Neuronal stem cell (in vitro differentiated cells): Measurements from ENCODE around the gene TXNDC11.

Source experiments
- DNase-seq: peaks from one replicate; pipeline ENCODE4 v3.0.0-alpha.2; 2013; ENCODE audit warnings: low spot score
- H2AFZ ChIP-seq: one replicate; pipeline ENCODE4 v1.6.1; 2013; ENCODE audit warnings: mild to moderate bottlenecking, low read length, inconsistent platforms
- H2AK5ac ChIP-seq: 2 replicates; pipeline ENCODE4 v1.6.1; 2013; ENCODE audit warnings: low read depth, mild to moderate bottlenecking, inconsistent platforms, low read length, moderate library complexity, mixed read lengths
- H2BK120ac ChIP-seq: 2 replicates; pipeline ENCODE4 v1.6.1; 2013; ENCODE audit warnings: low read depth, mild to moderate bottlenecking, inconsistent platforms, low read length, moderate library complexity, mixed read lengths
- H2BK12ac ChIP-seq: one replicate; pipeline ENCODE4 v1.6.1; 2013; ENCODE audit warnings: low read length, inconsistent platforms
- H2BK15ac ChIP-seq: 2 replicates; pipeline ENCODE4 v1.6.1; 2013; ENCODE audit warnings: mild to moderate bottlenecking, low read length, inconsistent platforms, mixed read lengths
- H2BK5ac ChIP-seq: one replicate; pipeline ENCODE4 v1.6.1; 2013; ENCODE audit warnings: inconsistent platforms, mild to moderate bottlenecking, low read length, moderate library complexity
- H3K14ac ChIP-seq: one replicate; pipeline ENCODE4 v1.6.1; 2013; ENCODE audit warnings: low read length, inconsistent platforms
- H3K18ac ChIP-seq: 2 replicates; pipeline ENCODE4 v1.6.1; 2013; ENCODE audit warnings: low read length, inconsistent platforms
- H3K23ac ChIP-seq: 2 replicates; pipeline ENCODE4 v1.6.1; 2013; ENCODE audit warnings: low read depth, mild to moderate bottlenecking, mixed read lengths, low read length, inconsistent platforms; ENCODE audit not compliant: poor library complexity
- H3K27ac ChIP-seq: replicated peaks from 3 replicates; pipeline ENCODE4 v1.5.1; 2013; ENCODE audit warnings: low read length, inconsistent platforms
- H3K27me3 ChIP-seq, 3 experiments: 2 replicates each; pipeline ENCODE4 v1.6.1; 2013; ENCODE audit warnings: low read length in 3 of 3, mild to moderate bottlenecking in 2 of 3, inconsistent platforms in 1 of 3, low read depth in 1 of 3, mixed read lengths in 1 of 3, moderate library complexity in 1 of 3; ENCODE audit not compliant: control insufficient read depth in 3 of 3, insufficient read depth in 3 of 3
- H3K36me3 ChIP-seq, 2 donors: replicated peaks in 1 of 2; 2 replicates each; pipeline ENCODE4 v1.6.1; 2013; ENCODE audit warnings: low read length in 2 of 2; ENCODE audit not compliant: control insufficient read depth in 2 of 2, insufficient read depth in 2 of 2
- H3K4ac ChIP-seq: 2 replicates; pipeline ENCODE4 v1.6.1; 2013; ENCODE audit warnings: inconsistent platforms, mild to moderate bottlenecking, low read length, moderate library complexity
- H3K4me1 ChIP-seq, 2 donors: 1 replicate in 1 of 2; 2 replicates in 1 of 2; pipeline ENCODE4 v1.6.1; 2013; ENCODE audit warnings: low read length in 2 of 2, low read depth in 1 of 2; ENCODE audit not compliant: control insufficient read depth in 2 of 2, insufficient read depth in 1 of 2
- H3K4me2 ChIP-seq: one replicate; pipeline ENCODE4 v1.6.1; 2013; ENCODE audit warnings: mild to moderate bottlenecking, low read length, inconsistent platforms; ENCODE audit not compliant: insufficient read depth, poor library complexity, severe bottlenecking
- H3K4me3 ChIP-seq, 2 donors: 2 replicates each; pipeline ENCODE4 v1.5.1; 2013; ENCODE audit warnings: low read length in 2 of 2, mild to moderate bottlenecking in 2 of 2, inconsistent platforms in 1 of 2, moderate library complexity in 1 of 2
- H3K79me1 ChIP-seq: one replicate; pipeline ENCODE4 v1.6.1; 2013; ENCODE audit warnings: low read depth, mild to moderate bottlenecking, inconsistent platforms, low read length, moderate library complexity
- H3K9ac ChIP-seq: one replicate; pipeline ENCODE4 v1.6.1; 2013; ENCODE audit warnings: mild to moderate bottlenecking, low read depth, low read length, inconsistent platforms; ENCODE audit not compliant: poor library complexity
- H3K9me3 ChIP-seq, 2 donors: replicated peaks in 1 of 2; 2 replicates each; pipeline versions ENCODE3 to v1.6.1; 2013; ENCODE audit warnings: low read length in 2 of 2, mild to moderate bottlenecking in 2 of 2, inconsistent platforms in 1 of 2, low read depth in 1 of 2, mixed read lengths in 1 of 2, moderate library complexity in 1 of 2; ENCODE audit not compliant: control insufficient read depth in 2 of 2, insufficient read depth in 1 of 2
- H4K8ac ChIP-seq: one replicate; pipeline ENCODE4 v1.6.1; 2013; ENCODE audit warnings: low read depth, mild to moderate bottlenecking, inconsistent platforms, low read length, moderate library complexity
- H4K91ac ChIP-seq: one replicate; pipeline ENCODE4 v1.6.1; 2013; ENCODE audit warnings: low read length, low read depth, mild to moderate bottlenecking, inconsistent platforms; ENCODE audit not compliant: poor library complexity
- WGBS, 2 donors: extraction: QIAGEN DNeasy Blood & Tissue Kit; methylation state at CpG; one replicate each; pipeline ENCODE4 v1.1.7; 2013; ENCODE audit warnings: missing lambda C conversion rate in 2 of 2, mixed read lengths in 1 of 2; ENCODE audit not compliant: insufficient read length in 2 of 2, insufficient replicate concordance in 1 of 2; ENCODE audit errors: extremely low coverage in 2 of 2; 5-methylcytosine and 5-hydroxymethylcytosine counted together

TXNDC11 gene

DNA sequence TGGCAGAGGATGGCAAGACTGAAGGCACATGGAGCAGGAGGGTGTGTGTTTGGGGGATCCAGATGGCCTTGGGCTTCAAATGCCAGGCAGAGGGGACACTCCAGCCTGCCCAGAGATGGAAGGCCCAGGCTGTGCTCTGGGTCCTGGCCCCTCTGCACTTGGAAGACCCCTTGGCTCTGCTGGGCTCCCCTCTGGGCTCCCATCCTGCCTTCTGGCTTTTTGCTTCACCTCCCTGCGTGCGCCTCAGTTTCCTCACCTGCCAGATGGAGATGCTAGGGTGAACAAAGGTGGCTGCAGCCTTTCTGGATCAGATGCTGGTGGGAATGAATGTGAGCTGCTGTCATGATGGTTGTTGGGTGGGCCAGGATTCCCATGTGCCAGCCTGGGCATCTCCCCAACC lies 71.4 kb downstream of the TXNDC11 start:
- WGBS, 2 donors, result no CpG with 5 or more reads among the region's 2 CpGs
- peaks cover 0 to 2% of the 10 kb centered on the region in 2 donors for H3K9me3 ChIP-seq
- H3K27ac ChIP-seq, result no peak overlapping the region
- H2BK15ac ChIP-seq, result no peak overlapping the region
- no peak for DNase-seq
- H3K27me3 ChIP-seq, result no peaks in the 10 kb centered on the region
- H2BK120ac ChIP-seq, result no peak overlapping the region
- H2BK12ac ChIP-seq, result no peak overlapping the region
- H3K4me1 ChIP-seq, result peaks cover 13 to 26% of the 10 kb centered on the region in 2 donors
- H4K8ac ChIP-seq, result no peak overlapping the region
- peaks cover 51% of the 10 kb centered on the region for H3K79me1 ChIP-seq
- no peak overlapping the region for H3K14ac ChIP-seq
- H2AFZ ChIP-seq, result no peak overlapping the region
- peak overlapping the region; percentile 1 for H2BK5ac ChIP-seq
- no peak overlapping the region for H3K4me3 ChIP-seq
- peak overlapping the region; percentile 14 for H3K4me2 ChIP-seq
- H3K9ac ChIP-seq, result no peak overlapping the region
- H4K91ac ChIP-seq, result no peak overlapping the region
- H3K36me3 ChIP-seq, result peaks cover 15 to 53% of the 10 kb centered on the region in 2 donors
- no peak overlapping the region for H3K18ac ChIP-seq
- no peak overlapping the region for H3K4ac ChIP-seq
- H3K23ac ChIP-seq, result peak overlapping the region; percentile 90
- no peak overlapping the region for H2AK5ac ChIP-seq

DNA sequence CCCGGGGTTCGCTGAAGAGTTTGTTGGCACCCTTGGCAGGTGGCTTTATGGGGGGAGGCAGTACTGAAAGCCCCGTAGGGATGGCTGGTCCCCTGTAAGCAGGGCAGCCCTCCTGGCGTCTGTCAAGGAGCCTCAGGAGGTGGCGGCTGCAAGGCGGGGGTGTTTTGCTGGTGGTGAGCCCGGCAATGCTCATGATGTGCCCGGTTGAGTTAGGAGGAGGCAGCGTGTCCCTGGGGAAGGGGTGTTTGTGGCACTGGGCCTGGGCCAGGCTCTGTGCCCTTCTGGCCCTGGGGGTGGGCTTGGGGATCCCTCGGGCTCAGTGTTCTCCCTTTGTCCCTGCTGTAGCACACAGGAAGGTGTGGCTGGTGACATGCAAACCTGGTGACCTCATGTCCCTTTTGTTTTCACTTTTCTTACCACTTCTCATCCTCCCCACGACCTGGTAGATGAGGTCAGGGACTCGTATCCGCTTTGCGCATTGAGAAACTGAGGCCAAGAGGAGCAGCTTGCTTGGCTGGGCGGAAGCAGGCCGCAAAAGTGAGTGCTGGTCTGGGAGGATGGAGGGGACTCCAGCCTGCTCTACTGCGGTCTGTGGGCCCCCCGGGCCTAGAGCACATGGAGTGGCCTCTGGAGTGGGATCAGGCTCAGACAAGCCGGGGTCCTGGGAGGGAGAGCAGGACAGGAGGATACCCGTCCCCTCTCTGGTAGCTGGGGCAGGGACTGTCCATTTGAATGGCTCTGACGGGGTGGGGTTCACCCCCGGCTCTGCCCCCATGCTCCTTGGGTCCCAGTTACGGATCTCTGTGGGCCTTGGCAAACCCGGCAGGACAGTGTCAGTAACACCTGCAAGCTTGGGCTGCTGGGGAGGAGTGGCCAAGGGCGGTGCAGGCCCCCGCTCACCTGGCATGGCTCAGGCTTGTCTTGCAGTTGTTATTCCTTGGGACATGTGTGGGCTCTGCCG lies 72.2 kb downstream of the TXNDC11 start:
- Histone ChIP-seq H2AFZ (no peak overlapping the region), H3K27ac (no peak overlapping the region), H3K4me3 (peak overlapping the region; percentile 43 to 96)

DNA sequence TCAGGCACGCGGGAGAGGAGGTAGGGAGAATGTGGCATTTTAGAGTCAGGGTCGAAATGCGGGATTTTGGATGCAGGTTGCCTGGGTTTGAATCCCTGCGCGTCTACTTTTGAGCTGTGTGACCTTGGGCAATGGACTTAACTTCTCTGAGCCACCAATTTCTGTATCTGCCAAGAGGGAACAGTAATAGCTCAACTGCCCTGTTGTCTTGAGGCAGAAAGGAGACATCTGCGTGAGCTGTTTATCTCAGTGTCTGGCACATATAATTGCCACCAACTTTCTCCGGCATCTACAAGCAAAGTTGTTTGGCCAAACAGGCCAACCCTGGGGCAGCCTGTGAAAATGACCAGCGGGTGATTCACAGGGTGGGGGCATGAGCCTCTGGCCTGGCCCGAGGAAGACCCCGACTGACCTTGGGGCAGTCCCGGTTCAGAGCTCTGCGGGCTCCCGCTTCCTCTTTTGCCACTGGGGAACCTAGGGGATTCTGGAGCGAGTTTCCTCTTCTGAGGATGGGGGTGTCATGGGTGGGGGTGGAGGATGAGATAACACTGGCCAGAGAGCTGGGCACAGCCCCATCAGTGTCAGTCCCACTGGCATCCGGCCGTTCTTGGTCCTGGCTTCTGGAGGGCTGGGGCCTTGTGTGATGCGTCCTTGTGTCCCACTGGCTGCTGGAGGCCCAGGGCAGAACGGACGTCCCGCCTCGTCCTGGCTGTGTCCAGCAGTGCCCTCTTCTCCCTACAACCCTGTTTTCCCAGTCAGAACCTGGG lies 73.1 kb downstream of the TXNDC11 start:
- Histone ChIP-seq H2BK12ac (no peak overlapping the region), H3K4me2 (peak overlapping the region; percentile 69), H3K23ac (peak overlapping the region; percentile 75), H4K91ac (no peak overlapping the region), H3K4me3 (peak overlapping the region; percentile 96 to 99), H3K27me3 (no peaks in the 10 kb centered on the region), H2AK5ac (peak overlapping the region; percentile 100), H2BK15ac (peak overlapping the region; percentile 93), H3K4me1 (peaks cover 22 to 36% of the 10 kb centered on the region in 2 donors), H2AFZ (no peak overlapping the region), H4K8ac (no peak overlapping the region), H3K4ac (no peak overlapping the region), H3K9me3 (no peaks in the 10 kb centered on the region), H3K9ac (peak overlapping the region; percentile 100), H2BK5ac (no peak overlapping the region), H3K27ac (no peak overlapping the region), H3K14ac (no peak overlapping the region), H3K18ac (peak overlapping the region; percentile 100), H3K79me1 (peaks cover 42% of the 10 kb centered on the region), H2BK120ac (no peak overlapping the region), H3K36me3 (peaks cover 10 to 37% of the 10 kb centered on the region in 2 donors)
- no peak for DNase-seq
- no CpG with 5 or more reads among the region's 22 CpGs for WGBS, 2 donors

More for the DNA sequence above, 72.2 kb downstream of the TXNDC11 start:
- no CpG with 5 or more reads among the region's 27 CpGs for WGBS, 2 donors
- Histone ChIP-seq H2BK120ac (no peak overlapping the region), H2BK5ac (peak overlapping the region; percentile 1), H2BK12ac (no peak overlapping the region), H3K9me3 (peaks cover 0 to 2% of the 10 kb centered on the region in 2 donors), H3K4ac (no peak overlapping the region), H4K8ac (no peak overlapping the region), H2BK15ac (no peak overlapping the region), H3K23ac (peak overlapping the region; percentile 90), H3K36me3 (peaks cover 10 to 45% of the 10 kb centered on the region in 2 donors), H2AK5ac (no peak overlapping the region), H3K27me3 (no peaks in the 10 kb centered on the region), H4K91ac (no peak overlapping the region), H3K79me1 (peaks cover 45% of the 10 kb centered on the region), H3K4me2 (peak overlapping the region; percentile 69), H3K18ac (peak overlapping the region; percentile 66), H3K14ac (peak overlapping the region; percentile 47), H3K4me1 (peaks cover 13 to 28% of the 10 kb centered on the region in 2 donors), H3K9ac (peak overlapping the region; percentile 91)
- DNase-seq, result no peak
